GM12864 (cell line): Measurements from ENCODE around the gene VEGFD.

Experiments
- DNase-seq: peaks from one replicate; pipeline ENCODE4 v3.0.0-alpha.2; 2011; ENCODE audit warnings: low read depth
- H3K4me3 ChIP-seq: 2 replicates; pipeline ENCODE4 v1.5.1; 2011; ENCODE audit warnings: mild to moderate bottlenecking, low read depth, low read length, control low read depth
- TF ChIP-seq, protein P1 (sequence below): IDR thresholded peaks from 2 replicates; pipeline ENCODE4 v1.5.1; 2011; ENCODE audit warnings: low read depth, mild to moderate bottlenecking, moderate library complexity, low read length, control low read depth, inconsistent platforms; ENCODE audit errors: missing control alignments

VEGFD gene

DNA sequence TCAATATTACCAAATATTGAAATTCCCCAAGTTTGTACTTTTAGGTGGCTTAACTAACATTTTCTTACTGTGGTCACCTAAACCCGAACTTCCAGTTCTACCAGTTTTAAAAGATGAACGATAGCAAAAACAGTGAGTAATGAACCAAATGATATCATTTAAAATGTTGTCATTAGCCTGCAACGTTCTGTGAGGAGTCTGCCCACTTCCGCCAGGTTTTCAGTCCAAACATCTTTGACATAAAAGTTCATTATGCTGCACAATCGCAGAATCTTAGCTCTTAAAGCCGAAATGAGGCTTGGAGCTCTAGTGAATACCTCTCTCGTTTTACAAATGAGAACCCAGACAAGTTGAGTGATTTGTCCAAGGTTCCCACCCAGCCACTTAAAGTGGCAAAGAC lies 49.7 kb downstream of the VEGFD start:
- no peak for DNase-seq
- TF ChIP-seq, protein P1, sequence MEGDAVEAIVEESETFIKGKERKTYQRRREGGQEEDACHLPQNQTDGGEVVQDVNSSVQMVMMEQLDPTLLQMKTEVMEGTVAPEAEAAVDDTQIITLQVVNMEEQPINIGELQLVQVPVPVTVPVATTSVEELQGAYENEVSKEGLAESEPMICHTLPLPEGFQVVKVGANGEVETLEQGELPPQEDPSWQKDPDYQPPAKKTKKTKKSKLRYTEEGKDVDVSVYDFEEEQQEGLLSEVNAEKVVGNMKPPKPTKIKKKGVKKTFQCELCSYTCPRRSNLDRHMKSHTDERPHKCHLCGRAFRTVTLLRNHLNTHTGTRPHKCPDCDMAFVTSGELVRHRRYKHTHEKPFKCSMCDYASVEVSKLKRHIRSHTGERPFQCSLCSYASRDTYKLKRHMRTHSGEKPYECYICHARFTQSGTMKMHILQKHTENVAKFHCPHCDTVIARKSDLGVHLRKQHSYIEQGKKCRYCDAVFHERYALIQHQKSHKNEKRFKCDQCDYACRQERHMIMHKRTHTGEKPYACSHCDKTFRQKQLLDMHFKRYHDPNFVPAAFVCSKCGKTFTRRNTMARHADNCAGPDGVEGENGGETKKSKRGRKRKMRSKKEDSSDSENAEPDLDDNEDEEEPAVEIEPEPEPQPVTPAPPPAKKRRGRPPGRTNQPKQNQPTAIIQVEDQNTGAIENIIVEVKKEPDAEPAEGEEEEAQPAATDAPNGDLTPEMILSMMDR = no peak
- H3K4me3 ChIP-seq = peak overlapping the region; percentile 93

DNA sequence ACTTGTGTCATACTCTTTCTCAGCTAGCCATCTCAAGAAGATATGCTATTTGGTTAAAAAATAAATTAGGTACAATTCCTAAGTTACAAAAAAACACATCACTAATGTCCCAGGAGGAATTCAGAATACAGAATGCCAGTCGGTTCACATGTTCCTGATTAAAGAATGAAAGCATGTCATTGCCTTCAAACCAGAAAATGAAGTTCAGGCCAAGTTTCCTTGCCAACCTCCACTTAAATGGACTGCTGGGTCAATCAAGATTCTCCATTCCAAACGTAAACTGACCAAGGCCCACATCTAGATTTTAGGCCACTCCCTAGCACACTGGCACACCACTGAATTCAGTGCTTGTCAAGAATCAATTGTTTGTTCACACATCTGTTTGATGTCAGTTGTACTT lies 55.4 kb downstream of the VEGFD start:
- TF ChIP-seq, protein P1 = no peak
- no peak overlapping the region for H3K4me3 ChIP-seq
- DNase-seq = no peak

DNA sequence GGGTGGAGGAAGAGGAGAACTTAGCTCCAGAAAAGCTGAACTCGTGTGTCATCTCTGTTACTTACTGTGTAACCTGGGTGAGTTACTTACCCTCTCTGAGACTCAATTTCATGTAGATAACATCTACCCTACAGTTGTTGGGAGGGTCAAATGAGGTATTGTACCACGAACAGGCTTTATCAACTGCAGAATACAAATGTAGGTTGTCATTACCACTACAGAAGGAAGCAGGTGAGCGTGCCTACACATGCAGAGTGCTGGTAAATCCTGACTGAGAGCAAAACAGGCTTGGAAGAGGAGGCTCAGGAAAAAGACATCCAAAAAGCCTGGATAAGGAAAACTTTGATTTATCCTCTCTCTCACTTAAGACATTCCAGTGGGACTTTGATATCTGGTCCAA lies 56.1 kb downstream of the VEGFD start:
- DNase-seq = no peak
- no peak overlapping the region for H3K4me3 ChIP-seq
- TF ChIP-seq, protein P1 = no peak

DNA sequence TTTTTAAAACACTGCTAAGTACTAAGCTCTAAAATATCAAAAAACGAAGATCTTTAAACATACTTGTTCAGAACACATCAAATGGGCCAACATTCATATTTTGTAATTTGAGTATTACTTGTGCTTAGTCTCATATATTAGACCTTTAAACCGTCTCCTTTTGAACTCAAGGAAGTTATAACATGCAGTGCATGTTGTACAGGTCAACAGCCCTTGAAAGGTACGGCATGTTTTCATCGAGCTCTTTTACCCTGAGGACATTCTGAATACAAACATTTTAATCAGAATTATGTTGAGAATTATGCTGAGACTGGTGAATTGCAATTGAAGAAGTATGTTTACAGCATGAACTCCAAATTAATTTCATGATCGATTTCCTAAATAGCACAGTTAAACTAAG lies 61.7 kb downstream of the VEGFD start:
- H3K4me3 ChIP-seq = no peak overlapping the region
- TF ChIP-seq, protein P1 = no peak
- no peak for DNase-seq

DNA sequence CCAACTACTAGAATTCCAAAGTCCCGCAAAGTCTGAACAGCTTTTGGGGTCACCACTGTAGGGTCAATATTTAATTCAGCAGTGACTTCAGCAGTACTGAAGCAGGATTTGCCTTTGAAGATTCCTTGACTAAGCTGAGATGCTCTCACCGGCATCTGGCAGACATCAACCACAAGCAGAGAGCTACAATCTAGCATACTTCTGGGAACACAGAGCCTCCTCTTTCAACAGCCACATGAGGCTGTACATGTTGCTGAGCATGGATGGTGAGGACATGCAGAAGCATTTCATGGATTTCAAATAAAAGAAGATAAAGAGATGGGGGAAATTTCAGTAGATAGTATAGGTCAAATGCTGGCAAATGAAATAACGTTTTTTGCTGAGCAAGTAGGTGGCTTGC lies 62.1 kb downstream of the VEGFD start:
- TF ChIP-seq, protein P1 = no peak

DNA sequence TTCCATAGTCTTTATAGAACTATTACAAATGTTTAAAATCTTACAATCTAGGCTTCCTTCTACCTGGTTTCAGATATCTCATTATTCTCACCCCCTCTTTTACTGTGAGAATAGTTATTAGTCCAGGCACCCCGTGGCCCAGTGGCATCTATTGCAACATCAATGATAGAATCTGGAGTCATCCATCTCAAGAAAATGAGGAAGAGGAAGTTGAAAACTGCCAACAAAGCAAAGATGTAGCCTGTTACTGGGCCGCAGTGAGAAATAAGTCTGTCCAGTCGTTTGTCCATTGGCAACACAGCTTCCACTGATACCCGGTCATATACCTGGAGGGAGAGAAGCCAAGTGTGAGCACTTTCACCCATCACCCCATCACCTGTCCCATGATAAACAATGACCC lies 62.8 kb downstream of the VEGFD start:
- TF ChIP-seq, protein P1 = no peak
- no peak for DNase-seq
- H3K4me3 ChIP-seq = no peak overlapping the region

More for the DNA sequence above, 62.1 kb downstream of the VEGFD start:
- DNase-seq = no peak
- no peak overlapping the region for H3K4me3 ChIP-seq

DNA sequence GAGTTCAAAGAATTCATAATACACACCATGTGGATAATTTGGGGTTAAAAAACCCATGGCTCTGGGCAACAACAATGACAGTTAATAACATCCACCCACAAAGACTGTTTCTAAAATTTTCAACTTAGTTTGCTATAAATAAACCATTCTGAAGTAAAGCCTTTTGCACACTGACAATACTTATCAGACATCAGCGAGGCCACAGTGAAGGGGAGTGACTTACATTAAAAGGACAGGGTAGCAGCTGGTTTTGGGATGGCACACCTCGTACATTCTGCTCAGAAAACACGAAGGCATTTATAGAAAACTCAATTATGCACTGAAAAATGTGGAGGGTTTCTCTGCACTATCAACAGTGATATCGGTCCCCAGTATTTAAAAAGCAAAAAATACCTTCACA lies 63.9 kb downstream of the VEGFD start:
- H3K4me3 ChIP-seq = no peak overlapping the region
- TF ChIP-seq, protein P1 = no peak
- DNase-seq = no peak
